ENCODE measurements around the gene DAZAP2.

DNA sequence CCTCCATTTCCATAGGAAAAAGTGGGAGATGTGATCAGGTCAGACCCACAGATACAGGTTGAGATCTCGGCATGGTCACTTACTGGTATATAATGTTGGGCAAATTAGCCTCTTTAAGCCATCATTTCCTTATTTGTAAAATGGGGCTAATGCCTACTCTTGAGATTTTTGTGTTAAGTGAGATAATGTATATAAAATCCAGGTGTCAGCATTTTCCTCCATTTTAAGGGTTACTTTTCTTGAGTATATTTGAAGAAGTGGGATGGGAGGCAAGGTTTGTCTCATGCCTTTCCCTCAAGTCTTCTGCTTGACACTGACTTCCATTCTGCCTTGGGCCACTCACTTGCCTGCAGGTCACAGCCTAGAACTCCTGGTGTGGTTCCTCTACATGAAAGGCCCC is 10.7 kb upstream of the DAZAP2 start:
- no peak for TF ChIP-seq CTCF (IDR thresholded peaks at IDR 0.05)
- no peak for TF ChIP-seq POLR2A (IDR thresholded peaks at IDR 0.05)

Data from uterus (tissue), 2 donors.